IPS-18a (cell line): ENCODE measurements around the gene ARHGAP15.

Source experiments
- H3K27ac ChIP-seq: one replicate; pipeline ENCODE4 v1.5.1; 2013; ENCODE audit warnings: low read length
- H3K27me3 ChIP-seq: one replicate; pipeline ENCODE4 v1.6.1; 2013; ENCODE audit warnings: mild to moderate bottlenecking, low read length; ENCODE audit not compliant: control insufficient read depth, insufficient read depth
- H3K36me3 ChIP-seq: one replicate; pipeline ENCODE4 v1.6.1; 2013; ENCODE audit warnings: low read depth, low read length; ENCODE audit not compliant: control insufficient read depth
- H3K4me1 ChIP-seq: one replicate; pipeline ENCODE4 v1.6.1; 2013; ENCODE audit warnings: low read depth, low read length; ENCODE audit not compliant: control insufficient read depth
- H3K4me3 ChIP-seq: one replicate; pipeline ENCODE4 v1.5.1; 2013; ENCODE audit warnings: low read length
- H3K9ac ChIP-seq: one replicate; pipeline ENCODE4 v1.6.1; 2013; ENCODE audit warnings: mild to moderate bottlenecking, low read length, moderate library complexity
- H3K9me3 ChIP-seq: one replicate; pipeline ENCODE4 v1.6.1; 2013; ENCODE audit warnings: low read depth, low read length; ENCODE audit not compliant: control insufficient read depth

ARHGAP15 gene

DNA sequence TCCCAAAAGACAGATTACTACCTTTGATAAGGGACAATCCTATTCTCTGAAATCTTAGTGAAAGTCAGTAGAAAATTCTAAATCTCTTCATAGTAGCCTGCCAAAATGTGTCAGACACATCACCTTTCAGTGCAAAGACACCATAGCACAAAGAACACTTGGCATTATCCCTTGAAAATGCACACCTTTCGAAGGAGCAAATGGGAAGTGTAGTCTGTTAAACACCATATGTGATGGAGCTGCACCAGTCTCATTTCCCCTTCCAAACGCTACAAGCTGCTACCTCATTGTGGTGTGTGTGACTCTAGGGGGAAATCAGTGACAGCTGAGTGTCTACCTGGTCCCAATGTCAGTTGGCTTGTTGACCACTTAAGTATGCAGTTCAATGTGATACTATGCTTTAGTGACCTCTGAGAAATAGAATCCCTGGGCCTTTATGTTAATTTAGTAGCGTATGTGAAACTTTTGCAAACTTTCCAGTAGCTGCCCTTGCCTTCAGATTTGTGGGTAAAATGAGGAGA lies 551.7 kb downstream of the ARHGAP15 start:
- Histone ChIP-seq H3K27ac (no peak overlapping the region), H3K27me3 (no peaks in the 10 kb centered on the region), H3K9me3 (no peaks in the 10 kb centered on the region), H3K36me3 (no peaks in the 10 kb centered on the region), H3K4me1 (no peaks in the 10 kb centered on the region), H3K4me3 (no peak overlapping the region), H3K9ac (no peak overlapping the region)

DNA sequence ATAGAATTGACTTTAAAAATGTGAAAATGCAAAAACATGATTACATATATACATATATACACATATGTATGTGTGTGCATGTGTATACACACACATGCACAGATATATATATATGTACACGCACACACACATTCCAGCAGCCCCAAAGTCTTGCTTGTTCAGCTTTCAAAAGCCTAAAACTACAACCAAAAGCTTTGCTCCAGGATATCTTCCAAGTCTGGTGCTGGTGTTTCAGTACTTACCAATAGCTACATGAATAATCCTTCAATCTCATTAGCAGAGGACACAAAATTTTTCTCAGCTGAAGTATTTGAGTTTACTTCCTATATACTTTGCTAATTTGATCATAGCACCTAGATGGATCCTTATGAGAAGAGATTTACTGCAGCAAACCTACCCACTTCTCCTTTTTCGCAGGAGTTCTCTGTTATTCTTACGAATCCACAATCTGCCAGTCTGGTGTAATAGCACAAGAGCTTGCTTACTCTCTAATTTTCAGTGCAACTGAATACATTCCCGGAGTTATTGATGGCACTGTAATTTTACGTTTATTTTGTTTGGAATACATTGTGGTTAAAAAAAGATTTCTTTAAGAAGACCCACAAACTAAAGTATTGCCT lies 553.3 kb downstream of the ARHGAP15 start:
- Histone ChIP-seq H3K27me3 (no peaks in the 10 kb centered on the region), H3K4me3 (no peak overlapping the region), H3K36me3 (no peaks in the 10 kb centered on the region), H3K4me1 (no peaks in the 10 kb centered on the region), H3K27ac (no peak overlapping the region), H3K9ac (no peak overlapping the region), H3K9me3 (no peaks in the 10 kb centered on the region)

- Histone ChIP-seq H3K27me3 (no peaks in the 10 kb centered on the region), H3K36me3 (no peaks in the 10 kb centered on the region), H3K4me1 (peaks cover 5% of the 10 kb centered on the region), H3K27ac (no peak overlapping the region), H3K9ac (no peak overlapping the region), H3K4me3 (no peak overlapping the region), H3K9me3 (no peaks in the 10 kb centered on the region)
These were observed 554.8 kb downstream of the ARHGAP15 start for GRCh38 chr2:143683977-143684376.

- Histone ChIP-seq H3K4me1 (peaks cover 5% of the 10 kb centered on the region), H3K9ac (no peak overlapping the region), H3K9me3 (no peaks in the 10 kb centered on the region), H3K4me3 (no peak overlapping the region), H3K27me3 (no peaks in the 10 kb centered on the region), H3K27ac (no peak overlapping the region), H3K36me3 (no peaks in the 10 kb centered on the region)
These were observed 555.5 kb downstream of the ARHGAP15 start for GRCh38 chr2:143684551-143685320.

DNA sequence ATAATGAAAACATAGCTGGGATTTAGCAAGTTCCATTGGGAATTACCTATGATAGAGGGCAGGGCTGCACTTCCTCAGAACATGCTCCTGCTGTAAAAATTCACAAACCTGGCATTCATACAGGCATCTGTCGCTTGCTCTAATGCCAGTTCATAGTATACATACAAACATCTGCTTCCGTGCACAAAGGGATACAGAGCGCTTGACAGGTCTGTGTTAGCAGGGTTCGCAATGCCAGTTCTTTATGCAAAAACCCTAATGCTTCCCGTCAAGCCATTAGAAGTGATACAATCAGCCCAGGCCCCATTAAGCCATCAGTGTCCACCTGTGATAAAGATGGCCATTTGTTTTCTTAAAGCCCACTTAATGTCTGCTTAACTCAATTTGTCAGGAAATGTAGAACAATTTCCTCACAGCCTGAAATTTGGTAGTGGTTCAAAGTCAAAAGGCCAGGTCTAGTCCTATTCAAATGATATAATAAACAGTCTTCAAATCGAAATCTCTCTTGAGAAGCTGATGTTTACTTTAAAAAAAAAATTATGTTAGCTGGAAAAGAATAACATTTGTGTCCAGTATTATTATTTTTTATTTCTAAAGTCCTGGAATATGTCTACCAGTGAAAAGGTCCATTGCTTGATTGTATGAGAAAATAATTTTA lies 556.3 kb downstream of the ARHGAP15 start:
- Histone ChIP-seq H3K4me3 (no peak overlapping the region), H3K9me3 (no peaks in the 10 kb centered on the region), H3K9ac (no peak overlapping the region), H3K27me3 (no peaks in the 10 kb centered on the region), H3K4me1 (peaks cover 5% of the 10 kb centered on the region), H3K36me3 (no peaks in the 10 kb centered on the region), H3K27ac (no peak overlapping the region)

- Histone ChIP-seq H3K4me3 (no peak overlapping the region), H3K9ac (no peak overlapping the region), H3K4me1 (peaks cover 9% of the 10 kb centered on the region), H3K27ac (no peak overlapping the region), H3K9me3 (no peaks in the 10 kb centered on the region), H3K27me3 (no peaks in the 10 kb centered on the region), H3K36me3 (no peaks in the 10 kb centered on the region)
These were observed 557.5 kb downstream of the ARHGAP15 start for GRCh38 chr2:143686585-143687164.

- no peaks in the 10 kb centered on the region for H3K27me3 ChIP-seq
- no peaks in the 10 kb centered on the region for H3K36me3 ChIP-seq
- H3K9ac ChIP-seq, result no peak overlapping the region
- H3K4me1 ChIP-seq, result peaks cover 24% of the 10 kb centered on the region
- no peak overlapping the region for H3K27ac ChIP-seq
- H3K9me3 ChIP-seq, result no peaks in the 10 kb centered on the region
- no peak overlapping the region for H3K4me3 ChIP-seq
These were observed 559.0 kb downstream of the ARHGAP15 start for GRCh38 chr2:143688248-143688647.

- no peak overlapping the region for H3K4me3 ChIP-seq
- no peak overlapping the region for H3K27ac ChIP-seq
- H3K36me3 ChIP-seq, result no peaks in the 10 kb centered on the region
- H3K9me3 ChIP-seq, result no peaks in the 10 kb centered on the region
- no peak overlapping the region for H3K9ac ChIP-seq
- H3K4me1 ChIP-seq, result peaks cover 24% of the 10 kb centered on the region
- no peaks in the 10 kb centered on the region for H3K27me3 ChIP-seq
These were observed 559.6 kb downstream of the ARHGAP15 start for GRCh38 chr2:143688815-143689214.

DNA sequence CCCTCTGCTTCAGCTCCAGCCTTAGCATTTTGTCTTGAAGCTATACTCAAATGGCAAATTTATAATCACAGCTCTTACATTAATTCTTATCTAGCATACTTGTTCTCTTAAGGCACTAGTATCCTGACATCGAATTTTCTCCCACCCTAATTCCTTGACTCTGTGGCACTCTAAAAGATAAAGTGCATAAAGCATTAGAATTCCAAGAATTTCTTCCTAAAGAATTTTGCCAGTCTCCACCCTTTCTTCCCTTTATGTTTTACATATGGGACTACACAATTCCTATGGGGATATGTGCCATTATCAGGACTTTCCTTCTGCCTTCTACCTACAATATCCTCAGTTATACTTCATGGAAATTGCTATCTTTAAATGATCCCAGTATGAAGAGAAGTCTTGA lies 560.3 kb downstream of the ARHGAP15 start:
- Histone ChIP-seq H3K27ac (no peak overlapping the region), H3K9ac (no peak overlapping the region), H3K36me3 (no peaks in the 10 kb centered on the region), H3K9me3 (no peaks in the 10 kb centered on the region), H3K4me3 (no peak overlapping the region), H3K27me3 (no peaks in the 10 kb centered on the region), H3K4me1 (peaks cover 24% of the 10 kb centered on the region)

DNA sequence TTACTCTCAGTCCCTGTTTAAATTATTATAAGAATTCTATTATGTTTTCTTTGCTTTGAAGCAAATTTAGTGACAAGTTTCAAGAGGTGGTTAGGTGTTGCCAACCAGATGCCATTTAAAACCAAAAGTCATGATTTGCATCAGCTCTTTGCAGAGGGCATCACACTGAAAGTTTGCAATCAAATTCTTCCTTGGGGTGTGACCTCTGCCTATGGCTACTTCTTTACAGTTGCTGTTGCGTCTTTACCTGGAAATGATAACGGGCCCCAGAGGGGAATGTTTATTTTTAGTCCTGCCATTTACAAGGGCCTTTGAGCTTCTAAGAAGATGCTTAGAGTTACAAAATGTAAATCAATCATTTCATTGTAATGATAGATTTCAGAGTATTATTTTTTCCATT lies 561.0 kb downstream of the ARHGAP15 start:
- Histone ChIP-seq H3K9ac (no peak overlapping the region), H3K4me3 (no peak overlapping the region), H3K9me3 (no peaks in the 10 kb centered on the region), H3K36me3 (no peaks in the 10 kb centered on the region), H3K4me1 (peaks cover 24% of the 10 kb centered on the region), H3K27ac (no peak overlapping the region), H3K27me3 (no peaks in the 10 kb centered on the region)

- H3K4me1 ChIP-seq, result peaks cover 24% of the 10 kb centered on the region
- H3K9ac ChIP-seq, result no peak overlapping the region
- no peaks in the 10 kb centered on the region for H3K27me3 ChIP-seq
- no peak overlapping the region for H3K4me3 ChIP-seq
- no peak overlapping the region for H3K27ac ChIP-seq
- H3K36me3 ChIP-seq, result no peaks in the 10 kb centered on the region
- no peaks in the 10 kb centered on the region for H3K9me3 ChIP-seq
These were observed 561.9 kb downstream of the ARHGAP15 start for GRCh38 chr2:143691121-143691520.
